Stomach (tissue), 4 donors: ENCODE data around the gene EIF4B.

Source experiments
- EP300 ChIP-seq: sonication (generic); formaldehyde crosslinking; IDR thresholded peaks from one replicate; pipeline ENCODE4 v1.6.1; 2017; ENCODE audit warnings: antibody characterized with exemption
- TF ChIP-seq, protein P1 (sequence below), 7 experiments: fragments of 450-650 bp in 4 of 7; fragments of 200-600 bp in 3 of 7; sonication (generic) in 3 of 7; IDR thresholded peaks; one replicate each; pipeline ENCODE4 v1.5.1; 2016 to 2019; ENCODE audit warnings: antibody characterized with exemption in 7 of 7, control low read depth in 2 of 7, mild to moderate bottlenecking in 1 of 7

DNA sequence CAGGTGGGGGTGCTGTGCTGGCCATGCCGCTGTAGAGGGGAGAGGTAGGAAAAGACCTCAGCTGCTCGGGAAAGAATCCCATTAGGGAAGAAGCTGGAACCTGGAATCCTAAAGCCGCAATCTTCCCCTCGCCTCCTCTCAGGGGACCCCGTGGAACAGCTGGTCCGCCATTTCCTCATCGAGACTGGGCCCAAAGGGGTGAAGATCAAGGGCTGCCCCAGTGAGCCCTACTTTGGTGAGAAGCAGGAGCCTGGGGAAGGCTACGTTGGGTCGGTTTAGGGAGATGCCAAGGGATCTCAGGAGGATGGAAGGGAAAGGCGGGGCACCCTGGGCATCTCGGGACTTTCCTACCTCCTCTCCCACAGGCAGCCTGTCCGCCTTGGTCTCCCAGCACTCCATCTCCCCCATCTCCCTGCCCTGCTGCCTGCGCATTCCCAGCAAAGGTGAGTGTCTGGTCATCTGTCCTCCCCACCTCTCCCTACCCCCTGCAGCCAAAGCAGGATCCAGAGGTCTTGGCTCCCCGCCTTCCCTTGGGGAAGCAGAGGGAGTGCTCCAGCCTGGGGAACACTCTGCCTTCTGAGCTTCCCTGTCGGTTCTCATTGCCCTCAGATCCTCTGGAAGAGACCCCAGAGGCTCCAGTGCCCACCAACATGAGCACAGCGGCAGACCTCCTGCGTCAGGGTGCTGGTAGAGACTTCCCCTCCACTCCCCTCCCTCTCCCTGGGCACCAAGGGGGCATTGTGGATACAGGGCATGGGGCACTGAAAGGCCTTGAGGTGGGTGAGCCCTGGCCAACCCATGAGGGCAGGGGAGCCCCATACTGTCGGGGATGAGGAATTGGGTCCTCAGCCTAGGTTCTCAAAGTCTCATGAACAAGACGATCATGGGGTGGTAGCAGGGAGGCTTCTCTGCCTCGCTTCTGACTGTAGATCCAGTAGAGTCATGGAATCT lies 56.0 kb downstream of the EIF4B start:
- TF ChIP-seq, protein P1, sequence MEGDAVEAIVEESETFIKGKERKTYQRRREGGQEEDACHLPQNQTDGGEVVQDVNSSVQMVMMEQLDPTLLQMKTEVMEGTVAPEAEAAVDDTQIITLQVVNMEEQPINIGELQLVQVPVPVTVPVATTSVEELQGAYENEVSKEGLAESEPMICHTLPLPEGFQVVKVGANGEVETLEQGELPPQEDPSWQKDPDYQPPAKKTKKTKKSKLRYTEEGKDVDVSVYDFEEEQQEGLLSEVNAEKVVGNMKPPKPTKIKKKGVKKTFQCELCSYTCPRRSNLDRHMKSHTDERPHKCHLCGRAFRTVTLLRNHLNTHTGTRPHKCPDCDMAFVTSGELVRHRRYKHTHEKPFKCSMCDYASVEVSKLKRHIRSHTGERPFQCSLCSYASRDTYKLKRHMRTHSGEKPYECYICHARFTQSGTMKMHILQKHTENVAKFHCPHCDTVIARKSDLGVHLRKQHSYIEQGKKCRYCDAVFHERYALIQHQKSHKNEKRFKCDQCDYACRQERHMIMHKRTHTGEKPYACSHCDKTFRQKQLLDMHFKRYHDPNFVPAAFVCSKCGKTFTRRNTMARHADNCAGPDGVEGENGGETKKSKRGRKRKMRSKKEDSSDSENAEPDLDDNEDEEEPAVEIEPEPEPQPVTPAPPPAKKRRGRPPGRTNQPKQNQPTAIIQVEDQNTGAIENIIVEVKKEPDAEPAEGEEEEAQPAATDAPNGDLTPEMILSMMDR (IDR thresholded peaks at IDR 0.05): no peak
- TF ChIP-seq EP300: no peak
